CD4-positive, alpha-beta T cell treated with Interleukin-15 for 4 hours (primary cell): Measurements from ENCODE around the gene CYB5R4.

Experiments used
- DNase-seq: peaks from one replicate; pipeline ENCODE4 v3.0.0-alpha.2; 2020; ENCODE audit warnings: low spot score

CYB5R4 gene

GRCh38 chr6:83985308-83985713 is 125.8 kb downstream of the CYB5R4 start:
- no peak for DNase-seq

GRCh38 chr6:83985715-83986114 is 126.2 kb downstream of the CYB5R4 start:
- no peak for DNase-seq

- DNase-seq = no peak
Measured at GRCh38 chr6:83998021-83998584, 138.6 kb downstream of the CYB5R4 start.

- DNase-seq = no peak
Measured at GRCh38 chr6:84001119-84001518, 141.6 kb downstream of the CYB5R4 start.

- no peak for DNase-seq
Measured at GRCh38 chr6:84002226-84002625, 142.7 kb downstream of the CYB5R4 start.

- no peak for DNase-seq
Measured at GRCh38 chr6:84003131-84003530, 143.6 kb downstream of the CYB5R4 start.

- DNase-seq = no peak
Measured at GRCh38 chr6:84003654-84004053, 144.2 kb downstream of the CYB5R4 start.

GRCh38 chr6:84007871-84008270 is 148.4 kb downstream of the CYB5R4 start:
- no peak for DNase-seq

GRCh38 chr6:84013354-84013753 is 153.9 kb downstream of the CYB5R4 start:
- DNase-seq = no peak

GRCh38 chr6:84013931-84014330 is 154.4 kb downstream of the CYB5R4 start:
- DNase-seq = no peak

- no peak for DNase-seq
Measured at GRCh38 chr6:84016029-84016428, 156.5 kb downstream of the CYB5R4 start.
